Uterus (tissue), 4 donors: Measurements from ENCODE around the gene UBE2D2. TPM values are rescaled to one million over a fixed set of nuclear protein-coding genes. Genes with fewer than 3 reads are reported as not detected.

Source experiments
- DNase-seq, 2 donors: peaks; one replicate each; pipeline ENCODE4 v3.0.0-alpha.2; 2019 to 2020
- H3K27ac ChIP-seq, 2 donors: fragments of 200-600 bp; sonication (generic); 1 replicate in 1 of 2; 2 replicates in 1 of 2; pipeline ENCODE4 v1.5.1; 2016 to 2018
- H3K27me3 ChIP-seq, 2 donors: fragments of 200-600 bp; sonication (generic); one replicate each; pipeline ENCODE4 v1.5.1; 2018 to 2019; ENCODE audit warnings: control low read depth in 1 of 2
- H3K36me3 ChIP-seq, 2 donors: fragments of 200-600 bp; sonication (generic); one replicate each; pipeline ENCODE4 v1.5.1; 2019; ENCODE audit warnings: control low read depth in 1 of 2
- H3K4me1 ChIP-seq, 2 donors: fragments of 200-600 bp; sonication (generic); one replicate each; pipeline ENCODE4 v1.5.1; 2018 to 2019; ENCODE audit warnings: control low read depth in 1 of 2
- H3K4me3 ChIP-seq, 2 donors: fragments of 200-600 bp; sonication (generic); 1 replicate in 1 of 2; 2 replicates in 1 of 2; pipeline ENCODE4 v1.5.1; 2018 to 2019; ENCODE audit warnings: mild to moderate bottlenecking in 1 of 2
- H3K9me3 ChIP-seq, 2 donors: fragments of 200-600 bp; sonication (generic); one replicate each; pipeline ENCODE4 v1.5.1; 2019; ENCODE audit warnings: control low read depth in 1 of 2
- POLR2A ChIP-seq, 2 donors: fragments of 450-650 bp; IDR thresholded peaks; one replicate each; pipeline ENCODE4 v1.6.1; 2016; ENCODE audit warnings: antibody characterized with exemption in 2 of 2, mild to moderate bottlenecking in 1 of 2, moderate library complexity in 1 of 2
- intact Hi-C: fragments of 100-400 bp; cut with DNase I; formaldehyde crosslinking; loops from one replicate; pipeline ENCODE4 v1.15.1; 2023; ENCODE audit warnings: low total_unique reads
- total RNA-seq, 4 donors: library from RNA; depleted of rRNA in 3 of 4; stranded (reverse); fragments of >200 nt in 3 of 4; gene quantifications; one replicate each; pipeline versions ENCODE4 v1.1.0 to v1.2.4, GENCODE V29; 2014 to 2023
- TF ChIP-seq, protein P1 (sequence below), 4 experiments: fragments of 200-600 bp in 2 of 4; fragments of 450-650 bp in 2 of 4; sonication (generic) in 2 of 4; IDR thresholded peaks; one replicate each; pipeline ENCODE4 v1.5.1; 2016 to 2019; ENCODE audit warnings: antibody characterized with exemption in 4 of 4, mild to moderate bottlenecking in 2 of 4, moderate library complexity in 1 of 4
- donor health status: DM: yes; HTN: yes; CAD: no.

Gene UBE2D2
- total RNA-seq, 4 donors from 2014 or later = 34.1 to 153 (median 76.3) TPM

DNA sequence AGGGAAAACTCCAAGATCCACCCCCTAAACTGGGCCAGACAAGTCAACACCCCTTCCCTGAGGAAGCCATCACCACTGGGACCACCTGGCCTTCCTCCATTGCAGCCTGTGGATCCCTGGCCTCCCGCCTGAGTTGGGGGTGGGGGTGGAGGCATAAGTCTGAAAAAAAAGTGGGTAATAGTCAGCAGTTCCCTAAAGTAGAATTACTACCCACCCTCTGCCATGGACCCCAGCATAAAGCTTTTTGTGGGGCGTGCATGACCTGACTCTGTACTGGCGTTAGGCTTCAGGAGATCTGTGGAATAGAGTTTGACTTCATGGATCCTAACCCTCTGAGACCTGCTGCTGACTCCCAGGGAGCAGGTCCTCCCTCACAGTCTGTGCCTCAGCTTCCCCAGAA is 85.0 kb downstream of the UBE2D2 start:
- intact Hi-C loops = no loop called here
- no peak for DNase-seq

DNA sequence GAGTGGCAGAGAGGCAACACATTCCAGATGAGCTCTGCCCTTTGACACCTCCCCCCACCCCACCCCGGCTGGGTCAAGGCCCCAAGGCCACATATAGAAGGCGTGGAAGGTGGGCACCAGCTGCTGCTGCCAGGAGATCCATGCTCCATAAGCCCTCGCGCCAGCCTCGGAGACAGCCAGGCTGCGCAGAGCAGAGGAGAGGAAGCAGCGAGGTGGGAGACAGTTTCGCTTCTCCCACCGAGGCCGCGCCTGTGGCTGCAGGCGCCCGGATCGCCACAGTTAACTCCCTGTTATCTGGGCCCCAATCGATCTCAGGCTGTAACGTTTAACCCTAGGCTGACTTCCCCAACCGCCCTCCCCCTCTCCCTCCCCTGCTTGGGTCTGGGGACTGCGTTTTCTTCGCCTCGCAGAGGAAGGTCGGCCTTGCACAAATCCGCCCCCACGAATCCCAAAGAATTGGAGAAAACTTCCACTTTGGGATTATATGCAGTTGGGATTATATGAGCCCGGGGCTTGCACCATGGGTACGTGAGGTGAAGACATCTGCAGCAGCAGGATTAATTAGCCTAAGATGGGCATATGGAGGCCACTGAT is 85.9 kb downstream of the UBE2D2 start:
- H3K27ac ChIP-seq = peak overlapping the region; percentile 3 to 38
- peaks cover 0 to 17% of the 10 kb centered on the region in 2 donors for H3K4me1 ChIP-seq
- DNase-seq = peak in 1 of 2 donors; percentile 22
- H3K36me3 ChIP-seq = no peaks in the 10 kb centered on the region
- no peaks in the 10 kb centered on the region for H3K9me3 ChIP-seq
- intact Hi-C loops = no loop called here
- no peaks in the 10 kb centered on the region for H3K27me3 ChIP-seq
- TF ChIP-seq POLR2A (IDR thresholded peaks at IDR 0.05) = no peak
- TF ChIP-seq, protein P1, sequence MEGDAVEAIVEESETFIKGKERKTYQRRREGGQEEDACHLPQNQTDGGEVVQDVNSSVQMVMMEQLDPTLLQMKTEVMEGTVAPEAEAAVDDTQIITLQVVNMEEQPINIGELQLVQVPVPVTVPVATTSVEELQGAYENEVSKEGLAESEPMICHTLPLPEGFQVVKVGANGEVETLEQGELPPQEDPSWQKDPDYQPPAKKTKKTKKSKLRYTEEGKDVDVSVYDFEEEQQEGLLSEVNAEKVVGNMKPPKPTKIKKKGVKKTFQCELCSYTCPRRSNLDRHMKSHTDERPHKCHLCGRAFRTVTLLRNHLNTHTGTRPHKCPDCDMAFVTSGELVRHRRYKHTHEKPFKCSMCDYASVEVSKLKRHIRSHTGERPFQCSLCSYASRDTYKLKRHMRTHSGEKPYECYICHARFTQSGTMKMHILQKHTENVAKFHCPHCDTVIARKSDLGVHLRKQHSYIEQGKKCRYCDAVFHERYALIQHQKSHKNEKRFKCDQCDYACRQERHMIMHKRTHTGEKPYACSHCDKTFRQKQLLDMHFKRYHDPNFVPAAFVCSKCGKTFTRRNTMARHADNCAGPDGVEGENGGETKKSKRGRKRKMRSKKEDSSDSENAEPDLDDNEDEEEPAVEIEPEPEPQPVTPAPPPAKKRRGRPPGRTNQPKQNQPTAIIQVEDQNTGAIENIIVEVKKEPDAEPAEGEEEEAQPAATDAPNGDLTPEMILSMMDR (IDR thresholded peaks at IDR 0.05) = no peak
- peak overlapping the region in 1 of 2 donors; percentile 1 for H3K4me3 ChIP-seq

More for the DNA sequence above, 85.0 kb downstream of the UBE2D2 start:
- H3K27me3 ChIP-seq = no peaks in the 10 kb centered on the region
- H3K4me3 ChIP-seq = no peak overlapping the region
- H3K27ac ChIP-seq = no peak overlapping the region
- H3K4me1 ChIP-seq = peaks cover 0 to 11% of the 10 kb centered on the region in 2 donors
- H3K9me3 ChIP-seq = no peaks in the 10 kb centered on the region
- no peak for TF ChIP-seq POLR2A (IDR thresholded peaks at IDR 0.05)
- TF ChIP-seq, protein P1 (IDR thresholded peaks at IDR 0.05) = no peak
- no peaks in the 10 kb centered on the region for H3K36me3 ChIP-seq

DNA sequence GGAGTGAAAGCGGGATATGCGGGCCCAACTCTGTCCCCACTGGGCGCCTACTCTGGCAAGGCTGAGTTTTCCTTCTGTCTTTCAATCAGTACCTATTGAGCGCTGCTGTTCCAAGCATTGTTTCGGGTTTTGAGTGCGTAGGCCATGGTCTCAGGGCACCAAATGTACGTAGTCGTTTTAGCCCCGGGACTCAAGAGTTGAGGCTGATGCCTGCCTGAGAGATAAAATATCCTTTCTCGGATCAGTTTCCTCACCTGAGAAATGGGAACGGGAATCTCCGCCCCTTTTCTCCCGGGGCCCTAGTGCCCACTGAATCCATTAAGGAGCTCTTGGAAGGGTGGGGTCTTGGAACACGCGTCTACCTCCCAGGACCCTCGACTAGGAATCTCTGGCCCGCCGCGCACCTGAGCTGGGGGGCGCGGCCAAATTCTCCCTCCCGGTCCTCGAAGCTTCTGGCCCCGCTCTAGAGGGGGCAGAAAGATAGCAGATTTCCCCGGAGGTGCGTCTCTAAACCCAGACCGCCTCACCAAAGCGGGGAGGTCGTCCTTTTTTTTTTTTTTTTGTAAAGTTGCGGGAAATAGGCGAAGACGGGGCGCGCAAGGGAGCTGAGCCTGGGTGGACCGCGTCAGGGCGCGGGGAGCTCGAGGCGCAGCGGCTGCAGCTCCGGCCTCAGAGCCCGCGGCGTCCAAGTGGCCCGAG is 86.5 kb downstream of the UBE2D2 start:
- DNase-seq = peak in 1 of 2 donors; percentile 18
- TF ChIP-seq POLR2A (IDR thresholded peaks at IDR 0.05) = no peak
- TF ChIP-seq, protein P1 (IDR thresholded peaks at IDR 0.05) = no peak
- H3K36me3 ChIP-seq = no peaks in the 10 kb centered on the region
- intact Hi-C loops = no loop called here
- peak overlapping the region; percentile 72 to 79 for H3K4me3 ChIP-seq
- H3K4me1 ChIP-seq = peaks cover 0 to 22% of the 10 kb centered on the region in 2 donors
- H3K27me3 ChIP-seq = no peaks in the 10 kb centered on the region
- H3K9me3 ChIP-seq = no peaks in the 10 kb centered on the region
- H3K27ac ChIP-seq = peak overlapping the region in 1 of 2 donors; percentile 88

DNA sequence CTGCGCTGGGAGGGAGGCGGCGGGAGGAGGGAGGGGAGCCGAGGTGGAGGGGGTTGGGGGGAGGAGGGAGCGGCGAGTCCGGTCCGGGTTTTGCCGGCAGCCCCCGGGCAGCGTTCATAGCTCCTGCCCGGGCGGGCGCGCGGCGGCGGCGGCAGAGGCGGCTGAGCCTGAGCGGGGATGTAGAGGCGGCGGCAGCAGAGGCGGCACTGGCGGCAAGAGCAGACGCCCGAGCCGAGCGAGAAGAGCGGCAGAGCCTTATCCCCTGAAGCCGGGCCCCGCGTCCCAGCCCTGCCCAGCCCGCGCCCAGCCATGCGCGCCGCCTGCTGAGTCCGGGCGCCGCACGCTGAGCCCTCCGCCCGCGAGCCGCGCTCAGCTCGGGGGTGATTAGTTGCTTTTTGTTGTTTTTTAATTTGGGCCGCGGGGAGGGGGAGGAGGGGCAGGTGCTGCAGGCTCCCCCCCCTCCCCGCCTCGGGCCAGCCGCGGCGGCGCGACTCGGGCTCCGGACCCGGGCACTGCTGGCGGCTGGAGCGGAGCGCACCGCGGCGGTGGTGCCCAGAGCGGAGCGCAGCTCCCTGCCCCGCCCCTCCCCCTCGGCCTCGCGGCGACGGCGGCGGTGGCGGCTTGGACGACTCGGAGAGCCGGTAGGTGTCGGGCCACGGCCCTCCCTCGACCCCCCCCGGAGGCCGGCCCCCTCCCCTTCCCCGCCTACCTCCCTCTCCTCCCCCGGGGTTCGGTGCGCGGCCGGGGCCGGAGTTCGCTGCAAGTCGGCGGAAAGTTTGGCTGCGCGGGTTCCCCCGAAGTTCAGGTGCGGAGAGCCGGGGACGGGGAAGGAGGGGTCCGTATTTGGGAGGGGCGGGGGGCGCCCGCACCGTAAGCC is 87.3 kb downstream of the UBE2D2 start, which contains the start of gene CXXC5:
Gene CXXC5 (plus strand): TSS at position 145 of the 877 bp plus-strand sequence. CDS start 32,175 bp downstream, outside the sequence.
- intact Hi-C loops = no loop called here
- Histone ChIP-seq H3K4me1 (peaks cover 0 to 26% of the 10 kb centered on the region in 2 donors), H3K27me3 (no peaks in the 10 kb centered on the region), H3K36me3 (no peaks in the 10 kb centered on the region), H3K4me3 (peak within 1 kb of the TSS; percentile 72 to 79), H3K27ac (peak within 1 kb of the TSS; percentile 73 to 88), H3K9me3 (no peaks in the 10 kb centered on the region)
- peak; percentile 39 to 75 for TF ChIP-seq POLR2A (IDR thresholded peaks at IDR 0.05)
- TF ChIP-seq, protein P1 (IDR thresholded peaks at IDR 0.05) = peak in 1 of 4 experiments; percentile 35
- peak; percentile 79 to 83 for DNase-seq
